ENCODE data around the gene MRPS22.

Gene MRPS22

GRCh38 chr3:139343895-139344856 lies at the start of gene MRPS22:
Gene MRPS22 (plus strand): TSS chr3:139344020. CDS start chr3:139344027, 7 bp downstream.
- DNase-seq: peak; percentile 81 to 97 (median 89)
- intact Hi-C loops (cut with DNase I): no loop called here

GRCh38 chr3:139295040-139295439 lies 48.8 kb upstream of the MRPS22 start:
- intact Hi-C loops (cut with DNase I): no loop called here
- DNase-seq: peak in 6 of 10 donors; percentile 19 to 91 (median 54)

GRCh38 chr3:139296141-139296718 lies 47.6 kb upstream of the MRPS22 start:
- intact Hi-C loops (cut with DNase I): no loop called here
- DNase-seq: peak in 1 of 10 donors; percentile 12

GRCh38 chr3:139297588-139298311 lies 46.1 kb upstream of the MRPS22 start:
- intact Hi-C loops (cut with DNase I): no loop called here
- DNase-seq: peak in 1 of 10 donors; percentile 10

GRCh38 chr3:139299261-139300132 lies 44.3 kb upstream of the MRPS22 start:
- peak in 1 of 10 donors; percentile 44 for DNase-seq
- intact Hi-C loops (cut with DNase I): no loop called here

GRCh38 chr3:139300416-139300815 lies 43.4 kb upstream of the MRPS22 start:
- intact Hi-C loops (cut with DNase I): no loop called here

GRCh38 chr3:139301183-139301582 lies 42.6 kb upstream of the MRPS22 start:
- DNase-seq: peak in 1 of 10 donors; percentile 13
- intact Hi-C loops (cut with DNase I): no loop called here

More at GRCh38 chr3:139300416-139300815, 43.4 kb upstream of the MRPS22 start:
- DNase-seq: no peak

- intact Hi-C loops (cut with DNase I): no loop called here
- DNase-seq: peak in 1 of 10 donors; percentile 67
Observed at GRCh38 chr3:139301654-139302053, 42.2 kb upstream of the MRPS22 start.

GRCh38 chr3:139302084-139302800 lies 41.6 kb upstream of the MRPS22 start:
- DNase-seq: peak in 1 of 10 donors; percentile 46
- intact Hi-C loops (cut with DNase I): no loop called here

GRCh38 chr3:139302801-139303113 lies 41.1 kb upstream of the MRPS22 start:
- DNase-seq: peak in 1 of 10 donors; percentile 12
- intact Hi-C loops (cut with DNase I): no loop called here

- intact Hi-C loops (cut with DNase I): no loop called here
Observed at GRCh38 chr3:139303216-139303615, 40.6 kb upstream of the MRPS22 start.

GRCh38 chr3:139304383-139304782 lies 39.4 kb upstream of the MRPS22 start:
- no peak for DNase-seq
- intact Hi-C loops (cut with DNase I): no loop called here

More at GRCh38 chr3:139303216-139303615, 40.6 kb upstream of the MRPS22 start:
- DNase-seq: peak in 1 of 10 donors; percentile 12

GRCh38 chr3:139306078-139306477 lies 37.7 kb upstream of the MRPS22 start:
- intact Hi-C loops (cut with DNase I): no loop called here
- DNase-seq: peak in 1 of 10 donors; percentile 9

GRCh38 chr3:139307072-139307491 lies 36.7 kb upstream of the MRPS22 start:
- intact Hi-C loops (cut with DNase I): no loop called here
- peak in 1 of 10 donors; percentile 40 for DNase-seq

GRCh38 chr3:139307601-139308555 lies 35.9 kb upstream of the MRPS22 start:
- intact Hi-C loops (cut with DNase I): no loop called here
- DNase-seq: peak in 1 of 10 donors; percentile 71

GRCh38 chr3:139308560-139308959 lies 35.3 kb upstream of the MRPS22 start:
- intact Hi-C loops (cut with DNase I): no loop called here

GRCh38 chr3:139309061-139309591 lies 34.7 kb upstream of the MRPS22 start:
- DNase-seq: peak in 1 of 10 donors; percentile 17
- intact Hi-C loops (cut with DNase I): no loop called here

More at GRCh38 chr3:139308560-139308959, 35.3 kb upstream of the MRPS22 start:
- DNase-seq: no peak

GRCh38 chr3:139309880-139310279 lies 33.9 kb upstream of the MRPS22 start:
- peak in 1 of 10 donors; percentile 30 for DNase-seq
- intact Hi-C loops (cut with DNase I): no loop called here
